Glomerular visceral epithelial cell (primary cell): ENCODE measurements around the gene ACOT9.
"Not testable (repeated sequence)": the region's sequence is repeated elsewhere in the genome, so short reads cannot be mapped to it uniquely, and the experiment has no call there.

Experiments
- DNase-seq: peaks from one replicate; pipeline ENCODE4 v3.0.0-alpha.2; 2016; ENCODE audit errors: extremely low spot score

Gene ACOT9, protein sequence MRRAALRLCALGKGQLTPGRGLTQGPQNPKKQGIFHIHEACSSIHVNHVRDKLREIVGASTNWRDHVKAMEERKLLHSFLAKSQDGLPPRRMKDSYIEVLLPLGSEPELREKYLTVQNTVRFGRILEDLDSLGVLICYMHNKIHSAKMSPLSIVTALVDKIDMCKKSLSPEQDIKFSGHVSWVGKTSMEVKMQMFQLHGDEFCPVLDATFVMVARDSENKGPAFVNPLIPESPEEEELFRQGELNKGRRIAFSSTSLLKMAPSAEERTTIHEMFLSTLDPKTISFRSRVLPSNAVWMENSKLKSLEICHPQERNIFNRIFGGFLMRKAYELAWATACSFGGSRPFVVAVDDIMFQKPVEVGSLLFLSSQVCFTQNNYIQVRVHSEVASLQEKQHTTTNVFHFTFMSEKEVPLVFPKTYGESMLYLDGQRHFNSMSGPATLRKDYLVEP

GRCh38 chrX:23742697-23743622 is at the start of gene ACOT9:
TSS of gene ACOT9 (minus strand) at chrX:23743276. CDS start at chrX:23743144, 132 bp downstream.
- peak; percentile 97 for DNase-seq

- DNase-seq, result no peak
Measured at GRCh38 chrX:23790155-23790497, 47.0 kb upstream of the ACOT9 start.

GRCh38 chrX:23789386-23790154 is 46.5 kb upstream of the ACOT9 start:
- DNase-seq, result no peak

DNA sequence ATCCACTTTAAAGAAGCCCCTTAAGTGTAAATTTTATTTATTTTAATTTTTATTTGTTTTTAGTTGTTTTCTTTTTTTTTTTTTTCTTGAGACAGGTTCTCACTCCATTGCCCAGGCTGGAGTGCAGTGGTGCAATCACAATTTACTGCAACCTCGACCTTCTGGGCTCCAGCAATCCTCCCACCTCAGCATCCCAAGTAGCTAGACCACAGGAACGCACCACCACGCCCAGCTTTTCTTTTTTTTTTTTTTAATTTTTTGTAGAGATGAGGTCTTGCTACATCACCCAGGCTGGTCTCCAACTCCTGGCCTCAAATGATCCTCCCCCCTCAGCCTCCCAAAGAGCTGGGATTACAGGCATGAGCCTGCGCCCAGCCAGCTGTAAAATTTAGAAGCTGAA is 45.9 kb upstream of the ACOT9 start:
- no peak for DNase-seq

- no peak for DNase-seq
Measured at GRCh38 chrX:23788521-23788920, 45.4 kb upstream of the ACOT9 start.

GRCh38 chrX:23787745-23788118 is 44.7 kb upstream of the ACOT9 start:
- DNase-seq, result no peak

GRCh38 chrX:23786268-23786815 is 43.3 kb upstream of the ACOT9 start:
- no peak for DNase-seq

DNA sequence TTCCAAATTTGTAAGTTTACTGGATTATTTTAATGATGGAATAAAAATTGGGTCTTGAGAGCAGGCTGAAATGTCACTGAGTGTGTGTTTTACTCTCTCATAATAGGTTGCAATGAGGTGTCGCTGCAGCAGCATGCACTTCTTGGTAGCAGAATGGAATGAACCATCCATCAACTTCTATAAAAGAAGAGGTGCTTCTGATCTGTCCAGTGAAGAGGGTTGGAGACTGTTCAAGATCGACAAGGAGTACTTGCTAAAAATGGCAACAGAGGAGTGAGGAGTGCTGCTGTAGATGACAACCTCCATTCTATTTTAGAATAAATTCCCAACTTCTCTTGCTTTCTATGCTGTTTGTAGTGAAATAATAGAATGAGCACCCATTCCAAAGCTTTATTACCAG is 42.5 kb upstream of the ACOT9 start:
- no peak for DNase-seq

GRCh38 chrX:23784470-23785331 is 41.6 kb upstream of the ACOT9 start:
- peak; percentile 50 for DNase-seq

GRCh38 chrX:23783589-23784469 is 40.8 kb upstream of the ACOT9 start:
- no peak for DNase-seq

DNA sequence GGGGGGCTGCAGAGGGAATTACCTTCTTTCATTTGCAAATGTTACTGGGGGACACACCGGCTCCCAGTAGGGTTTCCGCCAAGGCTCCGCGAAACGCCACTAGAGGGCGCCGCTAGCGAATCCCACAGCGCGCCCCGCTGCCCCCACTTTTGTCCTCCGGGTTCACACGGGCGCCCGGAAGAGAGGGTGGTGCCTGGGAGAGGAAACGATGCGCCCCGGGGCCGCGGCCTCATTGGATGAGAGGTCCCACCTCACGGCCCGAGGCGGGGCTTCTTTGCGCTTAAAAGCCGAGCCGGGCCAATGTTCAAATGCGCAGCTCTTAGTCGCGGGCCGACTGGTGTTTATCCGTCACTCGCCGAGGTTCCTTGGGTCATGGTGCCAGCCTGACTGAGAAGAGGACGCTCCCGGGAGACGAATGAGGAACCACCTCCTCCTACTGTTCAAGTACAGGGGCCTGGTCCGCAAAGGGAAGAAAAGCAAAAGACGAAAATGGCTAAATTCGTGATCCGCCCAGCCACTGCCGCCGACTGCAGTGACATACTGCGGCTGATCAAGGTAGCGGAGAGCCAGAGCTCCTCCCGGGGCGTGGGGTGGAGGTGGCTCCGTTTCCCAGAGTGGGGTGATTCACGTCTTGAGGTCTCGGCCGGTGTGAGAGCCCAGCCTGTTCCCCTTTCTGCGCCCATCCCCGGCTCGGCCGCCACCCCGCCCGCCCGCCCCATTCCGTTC is 40.0 kb upstream of the ACOT9 start, which contains the start of gene SAT1:
Gene SAT1, plus strand, starts transcription at position 311 of the 726 bp plus-strand sequence. Its CDS starts 179 bp downstream, at position 490.
- peak; percentile 95 for DNase-seq

GRCh38 chrX:23782455-23782854 is 39.4 kb upstream of the ACOT9 start:
- DNase-seq, result peak; percentile 20

- peak; percentile 35 for DNase-seq
Measured at GRCh38 chrX:23779025-23779424, 35.9 kb upstream of the ACOT9 start.

- no peak for DNase-seq
Measured at GRCh38 chrX:23776363-23776762, 33.3 kb upstream of the ACOT9 start.

GRCh38 chrX:23773601-23774175 is 30.6 kb upstream of the ACOT9 start:
- no peak for DNase-seq

DNA sequence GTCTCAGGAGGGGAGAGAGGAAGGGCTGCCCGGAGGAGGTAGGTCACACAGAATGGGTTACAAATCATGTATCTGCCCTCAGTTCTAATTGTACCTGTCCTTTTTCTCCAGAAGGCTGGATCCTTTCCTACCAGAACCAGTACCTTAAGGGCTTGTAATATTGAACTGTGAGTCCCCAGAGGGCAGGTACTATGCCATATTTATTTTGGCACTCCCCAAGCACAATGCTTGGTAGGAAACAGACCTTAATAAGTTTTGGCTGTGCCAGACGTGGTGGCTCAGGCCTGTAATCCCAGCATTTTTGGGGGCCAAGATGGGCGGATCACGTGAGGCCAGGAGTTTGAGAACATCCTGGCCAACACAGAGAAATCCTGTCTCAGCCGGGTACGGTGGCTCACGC is 28.0 kb upstream of the ACOT9 start:
- not testable (repeated sequence) for DNase-seq

GRCh38 chrX:23770142-23770541 is 27.1 kb upstream of the ACOT9 start:
- no peak for DNase-seq
